Stimulated activated CD4-positive, alpha-beta T cell treated with anti-CD3 and anti-CD28 coated beads, TNF-alpha, amount 100 ng/mL, for 24 hours (primary cell): ENCODE data around the gene NFKBIL1.
"Not testable (repeated sequence)": the region's sequence is repeated elsewhere in the genome, so short reads cannot be mapped to it uniquely, and the experiment has no call there.

Source experiments
- DNase-seq, 3 experiments: peaks; one replicate each; pipeline ENCODE4 v3.0.0-alpha.2; 2020; ENCODE audit warnings: low read depth in 3 of 3

NFKBIL1 gene

GRCh38 chr6:31580438-31580740 lies 33.0 kb downstream of the NFKBIL1 start:
- no peak for DNase-seq

GRCh38 chr6:31580807-31581433 lies 33.5 kb downstream of the NFKBIL1 start:
- DNase-seq = peak; percentile 75 to 91 (median 85)

GRCh38 chr6:31581434-31582229 lies 34.2 kb downstream of the NFKBIL1 start:
- no peak for DNase-seq

- DNase-seq = no peak
These were observed 34.8 kb downstream of the NFKBIL1 start, which contains the start of gene LTB for GRCh38 chr6:31582230-31582643. LTB (minus strand) TSS chr6:31582424; CDS start chr6:31582417, 7 bp downstream.

GRCh38 chr6:31585491-31585890 lies 38.1 kb downstream of the NFKBIL1 start:
- no peak for DNase-seq

GRCh38 chr6:31586008-31586407 lies 38.6 kb downstream of the NFKBIL1 start, which contains the start of gene LST1:
LST1 (plus strand) TSS chr6:31586277; CDS start chr6:31587300, 1,023 bp downstream.
- no peak for DNase-seq

- DNase-seq = no peak
These were observed 39.3 kb downstream of the NFKBIL1 start for GRCh38 chr6:31586599-31587281.

GRCh38 chr6:31587791-31588777 lies 40.7 kb downstream of the NFKBIL1 start:
- no peak for DNase-seq

GRCh38 chr6:31588871-31589650 lies 41.7 kb downstream of the NFKBIL1 start:
- DNase-seq = no peak

GRCh38 chr6:31590691-31591090 lies 43.3 kb downstream of the NFKBIL1 start:
- not testable (repeated sequence) for DNase-seq

GRCh38 chr6:31592396-31592771 lies 45.0 kb downstream of the NFKBIL1 start:
- DNase-seq = no peak

- DNase-seq = no peak
These were observed 49.6 kb downstream of the NFKBIL1 start for GRCh38 chr6:31597006-31597405.

- DNase-seq = no peak
These were observed 59.9 kb downstream of the NFKBIL1 start for GRCh38 chr6:31607317-31607716.
